ENCODE measurements around the gene ANKRD34A. TPM values are rescaled to one million over a fixed set of nuclear protein-coding genes. Genes with fewer than 3 reads are reported as not detected.
A peak's percentile ranks its signal among the peaks of the same experiment; 100 is the strongest.

ANKRD34A gene
- total RNA-seq, 1 experiment from 2014 or later: 1.1 TPM

- no peak for TF ChIP-seq ZBTB33 (IDR thresholded peaks at IDR 0.05; ENCODE audit: extremely low read depth, insufficient replicate concordance, low read length)
- peak; percentile 96 for TF ChIP-seq SRF (IDR thresholded peaks at IDR 0.05; ENCODE audit: low read depth)
- no peak for TF ChIP-seq ZNF274 (IDR thresholded peaks at IDR 0.05; ENCODE audit: low read depth, low read length)
- peak; percentile 27; the same call in 1 of the 2 replicates for TF ChIP-seq ZFX (IDR thresholded peaks at IDR 0.05)
- no peak for TF ChIP-seq CEBPB (IDR thresholded peaks at IDR 0.05; ENCODE audit: low read depth)
These were observed 6.7 kb downstream of the ANKRD34A start, which contains the start of gene LIX1L (continued) for GRCh38 chr1:145957443-145958319.

GRCh38 chr1:145956781-145957442 lies 7.5 kb downstream of the ANKRD34A start:
- intact Hi-C loops (cut with micrococcal nuclease): loop anchor here (1.0 kb wide), 1 partner anchor 8 kb away; no protein-coding TSS in a partner anchor
- no peak for TF ChIP-seq REST (IDR thresholded peaks at IDR 0.05; ENCODE audit: low read depth)
- no peak for TF ChIP-seq ZFX (IDR thresholded peaks at IDR 0.05)
- TF ChIP-seq SP1 (IDR thresholded peaks at IDR 0.05; ENCODE audit: low read depth): no peak
- no peak for TF ChIP-seq POLR2A (IDR thresholded peaks at IDR 0.05; ENCODE audit: borderline replicate concordance, extremely low read depth, insufficient read depth, insufficient read length)
- TF ChIP-seq CBX3 (IDR thresholded peaks at IDR 0.05; ENCODE audit: low read depth): no peak
- TF ChIP-seq EZH2phosphoT487 (IDR thresholded peaks at IDR 0.05; ENCODE audit: borderline replicate concordance): no peak
- no peak for TF ChIP-seq ATF3 (IDR thresholded peaks at IDR 0.05)
- no peak for TF ChIP-seq ELF1 (IDR thresholded peaks at IDR 0.05; ENCODE audit: borderline replicate concordance, low read depth)
- TF ChIP-seq YY1 (IDR thresholded peaks at IDR 0.05; ENCODE audit: extremely low read depth, insufficient replicate concordance, low read depth, low read length): no peak
- no peak for TF ChIP-seq CTCF (IDR thresholded peaks at IDR 0.05 in 2 of 3, conservative IDR thresholded peaks at IDR 0.05 in 1 of 3; ENCODE audit: borderline replicate concordance in 1 of 3, insufficient read depth in 1 of 3, low read depth in 2 of 3, low read length in 2 of 3)

More at GRCh38 chr1:145956781-145957442, 7.5 kb downstream of the ANKRD34A start:
- peak overlapping the region; percentile 77 for H2AFZ ChIP-seq (ENCODE audit: low read depth, low read length, poor library complexity, severe bottlenecking)
- ChIA-PET RAD21 (ENCODE audit: low non-redundant PET in 1 of 2, low total read pairs in 2 of 2, uncharacterized antibody in 2 of 2, unreplicated experiment in 2 of 2) (no interaction called here), CTCF (no interaction called here), POLR2A (interaction anchor here (0.6 to 2.0 kb wide), 4 partner anchors 23 to 95 kb away, joined by 4 to 16 read pairs (median 12); partner anchors contain the start of gene RBM8A)
- peak overlapping the region; percentile 63 for H3K27ac ChIP-seq (ENCODE audit: low read depth, low read length)
- H3K27me3 ChIP-seq (ENCODE audit: insufficient read depth, low read length): no peaks in the 10 kb centered on the region
- peak overlapping the region; percentile 59 to 67 for H3K4me3 ChIP-seq (replicated peaks in 1 of 2; ENCODE audit: low read depth in 1 of 2, low read length in 2 of 2)
- H3K9ac ChIP-seq (ENCODE audit: low read length): peak overlapping the region; percentile 63
- H3K9me2 ChIP-seq (ENCODE audit: insufficient read depth): no peaks in the 10 kb centered on the region
- peak overlapping the region; percentile 93 for H3K4me2 ChIP-seq (ENCODE audit: low read length)
- DNase-seq (ENCODE audit: low read depth, low spot score): no peak
- H3K79me2 ChIP-seq (ENCODE audit: insufficient read depth, low read length): no peaks in the 10 kb centered on the region
- TSS peak; percentile 66 for BruUV-seq (replicated peaks)
- no peaks in the 10 kb centered on the region for H4K20me1 ChIP-seq (ENCODE audit: insufficient read depth)
- peak; percentile 4 for ATAC-seq
- no peaks in the 10 kb centered on the region for H3K36me3 ChIP-seq (ENCODE audit: control insufficient read depth in 1 of 2, insufficient read depth in 2 of 2, low read length in 2 of 2)
- H3K4me1 ChIP-seq (ENCODE audit: control insufficient read depth in 1 of 2, insufficient read depth in 2 of 2, low read length in 2 of 2): peaks cover 10 to 20% of the 10 kb centered on the region in 2 experiments
- no peaks in the 10 kb centered on the region for H3K9me3 ChIP-seq (ENCODE audit: control insufficient read depth in 1 of 2, insufficient read depth in 1 of 2, low read depth in 1 of 2, low read length in 2 of 2)

All from HCT116 (cell line).